ENCODE results near the gene ADK.

The ADK gene

DNA sequence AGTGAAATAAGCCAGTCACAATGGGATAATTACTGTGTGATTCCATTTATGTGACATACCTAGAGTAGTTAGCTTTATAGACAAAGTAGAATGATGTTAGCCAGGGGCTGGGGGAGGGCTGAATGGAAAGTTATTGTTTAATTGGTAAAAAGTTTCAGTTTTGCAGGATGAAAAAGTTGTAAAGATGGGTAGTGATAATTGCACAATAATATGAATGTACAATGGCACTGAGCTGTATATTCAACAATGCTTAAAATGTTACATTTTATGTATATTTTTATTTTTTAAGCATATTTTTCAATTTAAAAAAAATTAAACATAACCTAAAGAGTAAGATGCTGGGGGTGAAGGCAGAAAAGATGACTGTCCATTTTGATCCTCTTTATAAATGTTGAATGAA, 459.3 kb downstream of the ADK start:
- no peak for DNase-seq (ENCODE audit: low spot score)

DNA sequence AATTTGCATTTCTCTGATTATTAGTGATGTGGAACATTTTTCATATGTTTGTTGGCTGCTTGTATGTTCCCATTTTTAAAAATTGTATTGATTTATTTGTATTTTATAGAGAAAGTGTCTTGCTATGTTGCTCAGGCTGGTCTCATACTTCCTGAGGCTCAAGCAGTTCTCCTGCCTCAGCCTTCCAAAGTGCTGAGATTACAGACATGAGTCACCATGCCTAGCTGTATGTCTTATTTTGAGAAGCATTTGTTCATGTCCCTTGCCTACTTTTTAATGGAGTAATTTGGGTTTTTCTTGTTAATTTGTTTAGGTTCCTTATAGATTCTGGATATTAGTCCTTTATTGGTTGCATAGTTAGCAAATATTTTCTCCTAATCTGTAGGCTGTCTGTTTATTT, 461.2 kb downstream of the ADK start:
- DNase-seq (ENCODE audit: low spot score): no peak

DNA sequence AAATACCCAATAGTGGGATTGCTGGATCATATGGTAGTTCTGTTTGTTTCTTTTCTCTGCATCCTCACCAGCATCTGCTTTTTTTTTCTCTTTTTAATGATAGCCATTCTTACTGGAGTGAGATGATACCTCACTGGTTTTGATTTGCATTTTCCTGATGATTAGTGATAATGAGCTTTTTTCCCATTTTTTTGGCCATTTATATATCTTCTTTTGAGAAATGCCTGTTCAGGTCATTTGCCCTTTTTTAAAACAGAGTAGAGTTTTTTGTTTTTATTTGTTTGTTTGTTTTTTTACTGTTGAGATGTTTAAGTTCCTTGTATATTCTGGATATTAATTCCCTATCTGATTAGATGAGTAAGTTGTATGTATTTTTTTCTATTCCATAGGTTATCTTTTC, 469.6 kb downstream of the ADK start:
- DNase-seq (ENCODE audit: low spot score): no peak

DNA sequence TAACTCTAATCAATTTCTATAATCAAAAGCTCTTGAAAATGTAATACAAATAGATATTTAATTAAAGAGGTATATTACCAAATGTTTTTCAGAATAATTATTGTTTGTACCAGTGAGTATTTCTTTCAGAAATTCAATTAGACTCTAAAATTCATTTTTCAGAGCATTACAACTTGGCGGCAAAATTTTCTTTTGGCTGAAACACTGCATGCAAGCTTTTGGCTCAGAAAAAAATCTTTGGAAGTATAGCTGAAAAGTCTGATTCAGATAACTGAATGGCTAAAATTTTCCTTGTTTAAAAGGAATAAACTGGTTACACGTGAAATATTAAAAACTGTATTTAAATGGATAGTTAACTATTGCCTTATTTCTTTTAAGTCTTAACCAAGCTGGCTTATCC, 472.8 kb downstream of the ADK start:
- DNase-seq (ENCODE audit: low spot score): no peak

DNA sequence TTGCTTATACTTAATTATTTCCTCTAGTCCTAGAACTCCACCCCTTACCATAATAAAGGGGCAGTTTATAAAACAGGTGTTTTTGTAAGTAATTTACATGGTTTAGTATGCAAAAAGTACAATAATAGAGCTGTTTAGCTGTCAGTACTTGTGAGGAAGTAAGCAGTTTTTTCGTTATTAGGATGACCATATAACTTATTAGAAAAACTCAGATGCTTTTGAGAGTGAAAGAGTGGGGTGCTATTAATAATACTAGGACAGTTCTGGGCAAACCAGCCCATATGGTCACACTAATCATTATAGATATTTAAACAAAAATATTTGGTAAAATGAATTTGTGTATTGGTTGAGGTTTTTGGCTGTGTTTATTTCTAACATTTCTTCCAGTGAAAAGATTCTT, 473.5 kb downstream of the ADK start:
- no peak for DNase-seq (ENCODE audit: low spot score)

DNA sequence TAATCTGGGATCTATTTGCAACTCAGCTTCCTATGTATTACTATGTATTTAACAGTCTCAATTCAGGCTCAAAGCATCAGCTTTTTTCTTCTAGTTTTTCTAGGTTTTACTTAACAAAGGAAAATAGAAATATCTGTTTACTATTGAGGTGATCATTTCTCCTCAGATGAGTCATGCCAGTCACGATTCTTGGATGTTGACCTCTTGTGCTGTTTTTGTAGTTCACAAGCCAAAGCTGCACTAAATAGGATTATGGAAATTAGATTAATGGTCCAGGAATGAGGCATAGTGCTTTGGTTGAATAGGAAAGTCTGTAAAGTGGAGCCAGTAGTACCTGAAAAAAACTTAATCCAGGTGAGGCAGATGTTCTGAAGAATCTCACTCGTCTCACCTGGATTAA, 477.1 kb downstream of the ADK start:
- DNase-seq (ENCODE audit: low spot score): no peak

DNA sequence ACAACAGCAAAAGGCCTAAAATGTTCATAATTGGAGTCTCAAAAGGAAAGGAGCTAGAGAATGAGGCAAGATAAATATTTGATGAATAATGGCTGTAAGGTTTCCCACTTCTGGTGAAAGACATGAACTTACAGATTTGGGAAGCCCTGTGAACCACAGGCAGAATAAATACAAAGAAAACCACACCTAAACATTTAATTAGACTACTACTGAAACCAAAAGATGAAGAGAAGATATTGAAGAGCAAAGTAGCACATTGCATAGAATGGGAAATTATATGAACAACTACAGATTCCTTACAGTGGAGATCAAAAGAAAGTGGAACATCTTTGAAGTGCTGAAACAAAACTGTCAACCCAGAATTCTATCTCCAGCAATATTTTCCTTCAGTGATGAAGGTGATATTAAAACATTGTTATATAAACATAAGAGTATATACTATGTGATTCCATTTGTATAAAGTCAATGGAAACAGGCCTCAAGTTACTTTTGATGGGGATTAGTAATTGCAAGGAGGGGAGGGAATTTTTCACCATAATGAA, 484.0 kb downstream of the ADK start:
- no peak for DNase-seq (ENCODE audit: low spot score)

DNA sequence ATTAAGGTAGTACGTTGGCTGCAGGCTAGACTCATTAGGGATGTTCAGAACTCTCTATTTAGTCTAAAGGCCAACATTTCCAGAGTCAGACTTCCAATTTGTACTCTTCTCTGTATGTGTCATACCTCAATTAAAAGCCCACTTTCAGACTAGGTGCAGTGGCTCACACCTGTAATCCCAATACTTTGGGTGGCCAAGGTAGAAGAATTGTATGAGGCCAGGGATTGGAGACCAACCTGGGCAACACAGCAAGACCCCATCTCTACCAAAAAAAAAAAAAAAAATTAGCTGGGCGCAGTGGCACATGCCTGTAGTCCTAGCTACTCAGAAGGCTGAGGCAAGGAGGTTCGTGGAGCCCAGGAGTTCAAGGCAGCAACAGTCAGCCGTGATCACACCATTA, 484.6 kb downstream of the ADK start:
- DNase-seq (ENCODE audit: low spot score): no peak

DNA sequence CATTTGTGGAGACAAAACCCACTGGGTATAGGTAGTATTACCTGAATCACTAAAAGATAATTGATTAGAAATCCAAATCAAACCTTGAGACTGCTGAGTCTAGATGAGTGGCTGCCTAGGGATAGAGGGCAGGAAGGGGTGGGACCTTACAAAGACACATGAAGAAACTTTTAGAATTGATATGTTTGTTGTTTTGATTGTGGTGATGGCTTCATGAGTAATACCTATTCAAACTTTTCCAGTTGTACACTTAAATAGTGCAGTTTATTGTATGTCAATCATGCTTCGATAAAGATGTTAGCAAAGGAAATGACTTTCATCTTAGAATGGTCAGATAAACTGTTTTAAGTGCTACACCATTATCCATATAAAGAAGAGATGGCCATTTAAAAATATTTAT, 486.7 kb downstream of the ADK start:
- no peak for DNase-seq (ENCODE audit: low spot score)

DNA sequence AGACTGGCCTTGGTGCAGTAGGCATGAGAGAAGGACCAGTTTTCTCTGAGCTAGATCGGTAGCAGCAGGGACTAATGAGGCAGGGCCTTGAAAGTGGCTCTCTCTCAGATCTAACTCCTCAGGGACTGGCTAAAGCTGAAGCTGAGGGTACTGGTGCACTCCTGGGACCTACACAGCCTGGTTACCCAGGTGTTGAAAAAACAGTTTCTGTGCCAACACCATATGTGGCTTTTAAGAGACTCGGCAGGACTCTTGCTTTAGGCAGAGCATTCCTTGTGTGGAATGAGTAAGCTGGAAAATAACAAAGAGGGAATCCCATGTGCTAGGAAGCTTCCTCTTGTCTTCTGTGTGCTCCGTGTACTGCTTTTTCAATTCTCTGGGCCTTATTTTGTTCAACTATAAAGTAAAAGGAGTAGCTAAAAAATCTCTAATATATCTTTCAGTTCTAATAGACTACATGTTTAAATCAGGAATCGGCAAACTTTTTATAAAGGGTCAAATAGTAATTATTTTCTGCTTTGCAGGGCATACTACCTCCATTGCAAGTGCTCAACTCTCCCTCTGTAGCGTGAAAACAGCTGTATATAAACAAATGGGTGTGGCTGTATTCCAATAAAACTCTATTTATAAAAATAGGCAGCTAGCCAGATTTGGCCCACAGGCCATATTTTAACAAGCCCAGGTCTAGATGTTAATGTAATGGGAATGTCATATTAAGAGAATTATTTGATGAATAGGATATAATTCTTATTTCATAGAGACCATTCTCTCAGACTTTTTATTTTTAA, 489.3 kb downstream of the ADK start:
- DNase-seq (ENCODE audit: low spot score): no peak

DNA sequence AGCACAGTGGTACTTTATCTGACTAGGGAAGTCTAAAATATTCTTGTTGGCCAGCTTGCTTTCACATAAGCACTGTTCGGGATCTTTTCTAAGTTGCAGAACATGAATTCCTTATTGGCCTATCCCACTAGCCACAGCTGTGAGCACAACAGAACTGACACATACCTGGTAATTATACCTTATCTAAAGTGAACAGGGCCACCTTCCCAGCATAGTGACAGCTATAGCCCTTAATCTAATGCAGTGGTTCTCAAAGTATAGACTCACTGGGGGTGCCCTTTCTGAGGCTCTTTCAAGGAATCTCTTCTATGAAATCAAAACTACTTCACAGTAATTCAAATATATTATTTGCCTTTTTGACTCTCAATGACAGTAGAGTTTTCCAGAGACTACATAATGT, 490.6 kb downstream of the ADK start:
- no peak for DNase-seq (ENCODE audit: low spot score)

DNA sequence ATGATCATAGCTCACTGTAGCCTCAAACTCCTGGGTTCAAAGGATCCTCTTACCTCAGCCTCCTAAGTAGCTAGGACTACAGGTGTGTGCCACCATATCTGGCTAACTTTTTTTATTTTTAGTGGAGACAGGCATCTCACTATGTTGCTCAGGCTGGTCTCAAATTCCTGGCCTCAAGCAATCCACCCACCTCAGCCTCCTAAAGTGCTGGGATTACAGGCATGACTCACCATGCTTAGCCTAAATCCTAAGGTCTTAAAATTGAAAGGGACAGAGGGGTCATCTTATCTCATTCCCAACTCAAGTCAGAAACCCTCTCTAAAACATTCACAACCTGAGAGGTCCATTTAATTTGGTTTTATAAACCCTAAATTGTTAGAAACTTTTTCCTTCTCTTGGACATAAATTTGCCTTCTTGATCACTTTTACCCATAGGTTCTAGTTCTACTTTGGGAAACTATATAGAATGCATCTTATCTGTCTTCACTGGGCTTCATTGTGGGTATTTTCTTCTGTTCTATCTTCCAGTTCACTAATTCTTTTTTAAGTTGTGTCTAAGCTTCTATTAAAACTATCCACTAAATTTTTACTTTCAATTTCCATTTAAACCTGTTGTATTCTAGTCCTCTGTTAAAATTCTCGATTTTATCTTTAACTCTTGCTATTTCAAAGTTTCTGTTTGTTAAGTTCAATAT, 492.0 kb downstream of the ADK start:
- DNase-seq (ENCODE audit: low spot score): no peak

DNA sequence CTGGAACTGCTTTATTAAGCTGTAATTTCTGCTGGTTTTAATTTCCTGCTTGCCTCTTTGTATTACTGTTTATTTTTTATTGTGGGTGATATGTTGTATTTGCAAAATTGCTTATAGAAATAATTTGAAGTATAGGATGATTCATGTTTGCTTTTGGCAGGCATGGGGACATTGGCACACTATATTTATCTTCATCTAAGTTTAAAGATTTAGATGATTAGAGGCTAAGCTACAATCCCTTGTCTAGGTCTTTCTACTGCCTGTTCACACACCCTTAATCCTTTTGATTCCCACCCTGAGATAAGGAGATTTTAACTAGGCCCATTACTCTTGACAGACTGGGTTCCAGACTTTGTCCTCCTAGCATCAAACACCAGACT, 492.6 kb downstream of the ADK start:
- no peak for DNase-seq (ENCODE audit: low spot score)

DNA sequence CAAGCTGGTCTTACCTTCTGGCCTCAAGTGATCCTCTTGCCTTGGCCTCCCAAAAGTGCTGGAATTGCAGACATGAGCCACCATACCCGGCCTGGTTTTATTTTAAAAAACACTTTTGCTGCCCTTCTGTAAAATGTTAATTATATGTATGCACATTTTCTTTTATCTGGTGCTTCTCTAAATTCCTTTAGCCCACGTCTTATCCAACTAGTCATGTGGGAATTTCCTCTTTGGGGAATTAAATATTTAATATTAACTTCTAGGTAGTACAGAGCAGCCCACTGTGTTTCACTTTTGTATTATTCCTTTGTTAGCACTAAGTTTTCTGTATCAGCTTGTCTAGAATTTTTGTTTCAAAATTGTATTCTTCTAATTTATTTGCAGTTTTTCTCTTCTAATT, 493.7 kb downstream of the ADK start:
- no peak for DNase-seq (ENCODE audit: low spot score)

DNA sequence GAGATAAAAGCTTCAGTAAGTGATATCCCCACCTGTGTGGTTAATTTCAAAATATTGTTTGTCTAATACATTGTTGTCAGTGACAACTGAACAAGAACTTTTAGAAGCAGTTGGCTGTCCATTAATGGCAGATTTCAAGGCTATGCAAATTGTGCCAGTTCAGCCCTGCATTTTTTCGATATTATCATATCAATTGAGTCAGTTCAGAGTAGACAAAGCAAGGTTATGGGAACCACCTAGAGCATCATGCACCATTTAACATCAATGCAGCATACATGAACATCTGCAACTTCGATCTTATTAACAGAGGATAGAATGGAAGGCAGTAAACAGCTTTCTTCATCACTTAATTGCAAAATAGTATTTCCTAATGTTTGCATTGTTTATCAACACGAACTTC, 494.7 kb downstream of the ADK start:
- no peak for DNase-seq (ENCODE audit: low spot score)

DNA sequence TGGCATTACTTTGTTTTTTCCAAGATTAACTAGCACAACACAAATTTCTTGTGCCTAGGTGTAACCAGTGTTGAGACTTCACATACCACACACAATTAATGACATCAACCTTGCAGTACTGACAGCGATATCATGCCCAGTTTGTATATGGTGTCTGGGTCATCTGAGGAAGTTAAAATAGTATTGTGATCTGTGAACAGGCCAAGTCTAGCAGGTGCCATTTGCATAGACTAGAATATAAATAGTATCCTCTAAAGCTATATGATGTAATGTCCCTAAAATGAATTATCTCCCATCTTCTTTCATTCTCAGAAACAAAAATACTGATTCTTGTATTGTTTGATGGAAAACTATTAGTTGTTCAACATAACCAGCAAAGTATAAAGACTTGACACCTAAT, 499.6 kb downstream of the ADK start:
- no peak for DNase-seq (ENCODE audit: low spot score)

DNA sequence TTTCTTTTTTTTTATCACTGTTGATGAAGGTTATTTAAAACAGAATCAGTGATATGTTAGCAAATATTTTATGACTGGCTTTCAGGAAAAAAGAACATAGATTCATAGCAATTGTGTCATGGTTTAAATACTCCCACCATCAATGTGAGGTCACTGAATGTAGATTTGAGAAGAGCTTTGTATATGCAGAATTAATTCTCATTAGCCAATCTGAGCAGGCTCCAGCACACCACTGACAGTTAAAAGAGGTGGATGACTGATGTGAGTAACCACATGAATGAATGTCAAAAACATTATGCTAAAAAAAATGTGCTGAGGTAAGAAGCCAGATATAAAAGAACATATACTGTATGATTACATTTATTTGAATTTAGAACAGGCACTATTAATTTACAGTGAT, 500.5 kb downstream of the ADK start:
- DNase-seq (ENCODE audit: low spot score): no peak

DNA sequence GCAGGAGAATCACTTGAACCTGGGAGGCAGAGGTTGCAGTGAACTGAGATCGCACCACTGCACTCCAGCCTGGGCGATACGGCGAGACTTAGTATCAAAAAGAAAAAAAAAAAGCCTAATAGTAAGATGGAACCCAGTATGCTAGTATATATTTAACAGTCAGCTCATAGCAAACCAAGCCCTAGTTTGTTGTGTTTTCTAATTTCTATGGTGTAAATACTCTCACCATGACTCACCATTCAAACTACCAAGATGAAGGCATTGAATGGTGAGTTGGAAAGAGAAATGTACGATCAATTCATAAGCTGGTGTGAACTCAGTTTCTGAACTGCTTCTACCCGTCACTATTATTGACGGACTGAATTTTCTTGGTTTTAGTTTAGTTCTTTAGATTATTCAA, 501.6 kb downstream of the ADK start:
- DNase-seq (ENCODE audit: low spot score): no peak

DNA sequence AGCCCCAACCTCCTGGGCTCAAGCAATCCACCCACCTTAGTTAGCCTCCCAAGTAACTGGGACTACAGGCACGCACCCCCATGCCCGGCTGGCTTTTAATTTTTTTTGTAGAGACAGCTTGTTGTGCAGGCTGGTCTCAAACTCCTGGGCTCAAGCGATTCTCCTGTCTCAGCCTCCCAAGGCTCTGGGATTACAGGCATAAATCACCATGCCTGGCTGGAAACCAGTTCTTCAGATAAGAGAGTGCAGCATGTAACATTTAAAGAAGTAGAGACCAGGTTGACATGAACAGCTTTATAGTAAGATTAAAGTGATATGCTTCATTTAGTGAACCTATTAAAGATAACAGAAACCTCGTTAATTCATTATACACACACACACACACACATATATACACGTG, 507.5 kb downstream of the ADK start:
- no peak for DNase-seq (ENCODE audit: low spot score)

DNA sequence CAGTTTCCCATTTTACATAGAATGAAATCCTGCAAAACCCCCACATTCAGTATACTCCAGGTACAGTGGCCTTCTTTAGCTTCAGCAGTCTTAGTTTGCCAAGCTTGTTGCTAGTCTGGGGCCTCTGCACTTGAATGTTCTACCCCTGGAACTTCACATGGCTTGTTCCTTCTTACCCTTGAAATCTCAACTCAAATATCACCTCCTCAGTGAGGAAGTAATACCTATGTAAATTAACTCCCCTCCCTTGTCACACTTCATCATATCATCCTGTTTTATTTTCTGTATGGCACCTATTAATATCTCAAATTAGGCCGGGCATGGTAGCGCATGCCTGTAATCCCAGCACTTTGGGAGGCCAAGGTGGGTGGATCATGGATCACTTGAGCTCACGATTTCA, 511.6 kb downstream of the ADK start:
- no peak for DNase-seq (ENCODE audit: low spot score)

DNA sequence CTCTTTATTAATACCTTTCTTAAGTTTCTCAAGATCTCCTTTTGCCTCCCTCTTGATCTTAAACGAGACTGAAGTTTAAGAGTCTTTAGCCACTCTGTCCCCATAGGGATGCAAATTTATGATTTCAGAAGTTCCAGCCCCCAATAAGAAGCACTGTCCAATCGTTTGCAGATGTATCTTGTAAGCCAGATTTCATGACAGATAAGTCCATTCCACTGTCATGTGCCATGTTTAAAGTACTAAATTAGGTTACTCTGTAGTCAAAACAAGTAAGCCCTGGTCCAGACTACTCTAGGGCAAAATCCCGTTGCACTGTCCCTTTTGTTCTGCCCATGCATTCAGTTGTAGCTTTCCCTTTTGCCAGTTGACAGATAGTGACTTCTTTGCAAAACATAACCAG, 518.2 kb downstream of the ADK start:
- no peak for DNase-seq (ENCODE audit: low spot score)

DNA sequence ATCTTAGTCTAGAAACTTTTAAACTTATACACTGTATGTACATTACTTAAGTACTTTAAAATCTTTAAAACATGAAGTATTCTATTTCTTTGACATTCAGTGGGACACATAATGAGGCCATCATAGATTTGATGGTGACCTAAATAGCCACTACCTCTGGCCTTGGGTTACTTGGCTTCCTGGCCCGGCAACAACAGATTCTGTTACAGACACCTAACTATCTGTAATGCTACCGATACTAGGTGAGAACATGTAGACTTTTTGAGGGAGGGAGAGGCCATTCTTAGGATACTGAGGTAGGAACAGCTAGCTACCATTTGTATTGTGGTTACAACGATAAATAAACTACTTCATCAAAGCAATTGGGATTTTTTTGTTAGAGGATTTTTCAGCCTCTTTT, 520.7 kb downstream of the ADK start:
- no peak for DNase-seq (ENCODE audit: low spot score)

DNA sequence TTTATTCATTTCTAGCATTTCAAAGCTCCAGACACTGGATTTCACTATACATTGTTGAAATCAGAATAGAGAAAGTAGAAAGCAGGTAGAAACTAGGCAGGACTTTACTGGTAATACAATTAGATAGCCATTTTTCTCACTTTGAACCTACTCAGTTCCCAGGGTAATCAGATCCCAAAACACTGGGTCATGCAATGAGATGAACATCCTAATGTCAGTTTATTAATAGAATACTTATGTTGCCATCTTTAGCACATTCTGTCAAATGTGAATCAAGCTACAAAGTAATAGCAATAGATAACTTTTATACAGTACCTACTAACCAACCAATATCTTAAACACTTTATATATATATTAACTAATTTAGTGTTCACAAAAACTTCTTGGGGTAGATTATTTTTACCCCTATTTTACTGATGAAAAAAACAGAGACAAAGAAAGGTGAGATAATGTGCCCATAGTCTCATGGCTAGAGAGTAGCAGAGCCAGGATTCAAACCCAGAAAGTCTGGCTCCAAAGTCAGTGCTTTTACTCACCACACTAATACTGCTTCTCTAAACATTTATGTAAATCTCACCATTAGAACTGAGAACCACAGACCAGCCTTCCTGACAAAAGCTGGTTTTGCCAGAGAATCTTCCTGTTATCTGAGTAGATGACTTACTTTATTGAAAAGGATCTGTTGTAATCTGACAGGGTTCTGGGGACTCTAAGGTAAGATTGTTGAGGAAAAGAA, 521.6 kb downstream of the ADK start:
- no peak for DNase-seq (ENCODE audit: low spot score)

Measured in putamen (tissue), 1 donor.